ENCODE data around the gene BCAS3.
A peak's percentile ranks its signal among the peaks of the same experiment; 100 is the strongest.

Gene BCAS3

GRCh38 chr17:61384354-61384691, 706.7 kb downstream of the BCAS3 start:
- H3K9me3 ChIP-seq (ENCODE audit: low read length): no peaks in the 10 kb centered on the region
- no peak overlapping the region for H3K4me3 ChIP-seq (ENCODE audit: low read length)
- H3K4me1 ChIP-seq (ENCODE audit: insufficient read depth, low read length): no peaks in the 10 kb centered on the region
- H3K27me3 ChIP-seq (ENCODE audit: insufficient read depth, low read length): no peaks in the 10 kb centered on the region
- no peaks in the 10 kb centered on the region for H3K36me3 ChIP-seq (ENCODE audit: insufficient read depth, low read length)
- no peak overlapping the region for H2AFZ ChIP-seq (ENCODE audit: low read depth, low read length)

GRCh38 chr17:61384692-61385576, 707.3 kb downstream of the BCAS3 start:
- Histone ChIP-seq H3K4me3 (ENCODE audit: low read length) (no peak overlapping the region), H3K36me3 (ENCODE audit: insufficient read depth, low read length) (no peaks in the 10 kb centered on the region), H3K4me1 (ENCODE audit: insufficient read depth, low read length) (no peaks in the 10 kb centered on the region), H2AFZ (ENCODE audit: low read depth, low read length) (no peak overlapping the region), H3K27me3 (ENCODE audit: insufficient read depth, low read length) (no peaks in the 10 kb centered on the region), H3K9me3 (ENCODE audit: low read length) (no peaks in the 10 kb centered on the region)

GRCh38 chr17:61385577-61386236, 708.1 kb downstream of the BCAS3 start:
- no peak overlapping the region for H2AFZ ChIP-seq (ENCODE audit: low read depth, low read length)
- H3K9me3 ChIP-seq (ENCODE audit: low read length): no peaks in the 10 kb centered on the region
- H3K36me3 ChIP-seq (ENCODE audit: insufficient read depth, low read length): no peaks in the 10 kb centered on the region
- no peaks in the 10 kb centered on the region for H3K4me1 ChIP-seq (ENCODE audit: insufficient read depth, low read length)
- no peak overlapping the region for H3K4me3 ChIP-seq (ENCODE audit: low read length)
- no peaks in the 10 kb centered on the region for H3K27me3 ChIP-seq (ENCODE audit: insufficient read depth, low read length)

- no peaks in the 10 kb centered on the region for H3K9me3 ChIP-seq (ENCODE audit: low read length)
- H3K27me3 ChIP-seq (ENCODE audit: insufficient read depth, low read length): no peaks in the 10 kb centered on the region
- no peak overlapping the region for H3K4me3 ChIP-seq (ENCODE audit: low read length)
- no peak overlapping the region for H2AFZ ChIP-seq (ENCODE audit: low read depth, low read length)
- H3K36me3 ChIP-seq (ENCODE audit: insufficient read depth, low read length): no peaks in the 10 kb centered on the region
- H3K4me1 ChIP-seq (ENCODE audit: insufficient read depth, low read length): no peaks in the 10 kb centered on the region
Measured at GRCh38 chr17:61386251-61386650, 708.6 kb downstream of the BCAS3 start.

- Histone ChIP-seq H3K9me3 (ENCODE audit: low read length) (no peaks in the 10 kb centered on the region), H2AFZ (ENCODE audit: low read depth, low read length) (no peak overlapping the region), H3K4me3 (ENCODE audit: low read length) (no peak overlapping the region), H3K27me3 (ENCODE audit: insufficient read depth, low read length) (no peaks in the 10 kb centered on the region), H3K36me3 (ENCODE audit: insufficient read depth, low read length) (no peaks in the 10 kb centered on the region), H3K4me1 (ENCODE audit: insufficient read depth, low read length) (no peaks in the 10 kb centered on the region)
Measured at GRCh38 chr17:61387011-61387410, 709.4 kb downstream of the BCAS3 start.

- H3K9me3 ChIP-seq (ENCODE audit: low read length): no peaks in the 10 kb centered on the region
- no peak overlapping the region for H3K4me3 ChIP-seq (ENCODE audit: low read length)
- H2AFZ ChIP-seq (ENCODE audit: low read depth, low read length): no peak overlapping the region
- H3K4me1 ChIP-seq (ENCODE audit: insufficient read depth, low read length): no peaks in the 10 kb centered on the region
- H3K27me3 ChIP-seq (ENCODE audit: insufficient read depth, low read length): no peaks in the 10 kb centered on the region
- H3K36me3 ChIP-seq (ENCODE audit: insufficient read depth, low read length): no peaks in the 10 kb centered on the region
Measured at GRCh38 chr17:61387511-61388305, 710.1 kb downstream of the BCAS3 start.

- no peak overlapping the region for H2AFZ ChIP-seq (ENCODE audit: low read depth, low read length)
- H3K4me3 ChIP-seq (ENCODE audit: low read length): no peak overlapping the region
- no peaks in the 10 kb centered on the region for H3K9me3 ChIP-seq (ENCODE audit: low read length)
- no peaks in the 10 kb centered on the region for H3K4me1 ChIP-seq (ENCODE audit: insufficient read depth, low read length)
- H3K27me3 ChIP-seq (ENCODE audit: insufficient read depth, low read length): peaks cover 2% of the 10 kb centered on the region
- H3K36me3 ChIP-seq (ENCODE audit: insufficient read depth, low read length): no peaks in the 10 kb centered on the region
Measured at GRCh38 chr17:61388561-61389356, 711.1 kb downstream of the BCAS3 start.

GRCh38 chr17:61389670-61390478, 712.2 kb downstream of the BCAS3 start:
- no peak overlapping the region for H3K4me3 ChIP-seq (ENCODE audit: low read length)
- H3K4me1 ChIP-seq (ENCODE audit: insufficient read depth, low read length): no peaks in the 10 kb centered on the region
- H2AFZ ChIP-seq (ENCODE audit: low read depth, low read length): peak overlapping the region; percentile 20
- peaks cover 13% of the 10 kb centered on the region for H3K27me3 ChIP-seq (ENCODE audit: insufficient read depth, low read length)
- no peaks in the 10 kb centered on the region for H3K36me3 ChIP-seq (ENCODE audit: insufficient read depth, low read length)
- no peaks in the 10 kb centered on the region for H3K9me3 ChIP-seq (ENCODE audit: low read length)

- H2AFZ ChIP-seq (ENCODE audit: low read depth, low read length): no peak overlapping the region
Measured at GRCh38 chr17:61390479-61390791, 712.8 kb downstream of the BCAS3 start.

GRCh38 chr17:61391595-61392291, 714.1 kb downstream of the BCAS3 start:
- Histone ChIP-seq H3K9me3 (ENCODE audit: low read length) (no peaks in the 10 kb centered on the region), H3K4me3 (ENCODE audit: low read length) (no peak overlapping the region), H3K4me1 (ENCODE audit: insufficient read depth, low read length) (no peaks in the 10 kb centered on the region), H3K27me3 (ENCODE audit: insufficient read depth, low read length) (peaks cover 30% of the 10 kb centered on the region), H2AFZ (ENCODE audit: low read depth, low read length) (no peak overlapping the region), H3K36me3 (ENCODE audit: insufficient read depth, low read length) (no peaks in the 10 kb centered on the region)

More at GRCh38 chr17:61390479-61390791, 712.8 kb downstream of the BCAS3 start:
- Histone ChIP-seq H3K4me1 (ENCODE audit: insufficient read depth, low read length) (no peaks in the 10 kb centered on the region), H3K36me3 (ENCODE audit: insufficient read depth, low read length) (no peaks in the 10 kb centered on the region), H3K27me3 (ENCODE audit: insufficient read depth, low read length) (peaks cover 19% of the 10 kb centered on the region), H3K4me3 (ENCODE audit: low read length) (no peak overlapping the region), H3K9me3 (ENCODE audit: low read length) (no peaks in the 10 kb centered on the region)

- Histone ChIP-seq H3K36me3 (ENCODE audit: insufficient read depth, low read length) (no peaks in the 10 kb centered on the region), H3K27me3 (ENCODE audit: insufficient read depth, low read length) (peaks cover 36% of the 10 kb centered on the region), H3K4me1 (ENCODE audit: insufficient read depth, low read length) (peaks cover 3% of the 10 kb centered on the region), H3K9me3 (ENCODE audit: low read length) (no peaks in the 10 kb centered on the region), H3K4me3 (ENCODE audit: low read length) (no peak overlapping the region), H2AFZ (ENCODE audit: low read depth, low read length) (no peak overlapping the region)
Measured at GRCh38 chr17:61392679-61393078, 715.0 kb downstream of the BCAS3 start.

GRCh38 chr17:61393550-61393903, 715.9 kb downstream of the BCAS3 start:
- Histone ChIP-seq H3K4me1 (ENCODE audit: insufficient read depth, low read length) (peaks cover 11% of the 10 kb centered on the region), H3K9me3 (ENCODE audit: low read length) (no peaks in the 10 kb centered on the region), H3K27me3 (ENCODE audit: insufficient read depth, low read length) (peaks cover 45% of the 10 kb centered on the region), H2AFZ (ENCODE audit: low read depth, low read length) (no peak overlapping the region), H3K36me3 (ENCODE audit: insufficient read depth, low read length) (no peaks in the 10 kb centered on the region), H3K4me3 (ENCODE audit: low read length) (no peak overlapping the region)

Data from neuron (in vitro differentiated cells).